ENCODE results near the gene PTPRD.
"Not testable (repeated sequence)": the region's sequence is repeated elsewhere in the genome, so short reads cannot be mapped to it uniquely, and the experiment has no call there.

Gene PTPRD

GRCh38 chr9:9441874-9442273, 1170.9 kb downstream of the PTPRD start:
- DNase-seq = not testable (repeated sequence)

DNA sequence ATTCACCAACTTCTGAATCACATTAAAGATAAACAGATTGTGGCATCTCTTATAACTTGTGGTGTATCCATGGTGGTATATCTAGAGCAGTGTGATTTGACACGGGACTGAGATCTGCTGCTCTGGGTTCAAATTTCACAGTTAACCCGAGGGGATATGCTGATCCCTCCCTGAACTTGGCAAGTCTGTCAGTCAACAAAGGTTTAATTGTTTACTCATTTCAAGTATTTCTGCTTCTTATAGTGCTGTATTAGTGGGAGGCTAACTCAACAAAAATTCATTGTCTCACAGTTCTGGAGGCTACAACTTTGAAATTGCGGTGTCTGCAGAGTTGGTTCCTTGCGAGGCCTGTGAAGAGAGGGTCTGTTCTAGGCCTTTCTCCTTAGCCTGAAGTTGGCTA, 1175.2 kb downstream of the PTPRD start:
- no peak for DNase-seq

GRCh38 chr9:9426454-9426853, 1186.3 kb downstream of the PTPRD start:
- DNase-seq = not testable (repeated sequence)

- DNase-seq = no peak
These were observed 1200.6 kb downstream of the PTPRD start for GRCh38 chr9:9412241-9412640.

DNA sequence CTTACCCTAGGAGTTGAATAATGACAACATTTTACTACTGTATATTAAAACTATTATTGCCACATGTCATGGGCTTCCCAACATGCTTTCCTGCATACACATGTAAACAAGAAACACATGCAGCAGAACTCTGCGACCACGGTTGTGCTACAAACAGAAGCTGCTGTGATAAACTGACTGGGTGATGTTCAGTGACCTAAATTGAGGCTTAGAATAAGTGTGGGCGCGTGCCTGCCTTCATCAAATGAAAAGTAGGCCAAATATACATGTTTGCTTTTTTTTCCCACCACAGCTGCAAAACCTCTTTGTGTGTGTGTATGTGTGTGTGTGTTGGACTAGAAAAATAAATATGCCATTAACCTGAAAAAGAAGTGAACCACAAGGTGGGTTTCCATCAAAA, 1202.1 kb downstream of the PTPRD start:
- DNase-seq = no peak

DNA sequence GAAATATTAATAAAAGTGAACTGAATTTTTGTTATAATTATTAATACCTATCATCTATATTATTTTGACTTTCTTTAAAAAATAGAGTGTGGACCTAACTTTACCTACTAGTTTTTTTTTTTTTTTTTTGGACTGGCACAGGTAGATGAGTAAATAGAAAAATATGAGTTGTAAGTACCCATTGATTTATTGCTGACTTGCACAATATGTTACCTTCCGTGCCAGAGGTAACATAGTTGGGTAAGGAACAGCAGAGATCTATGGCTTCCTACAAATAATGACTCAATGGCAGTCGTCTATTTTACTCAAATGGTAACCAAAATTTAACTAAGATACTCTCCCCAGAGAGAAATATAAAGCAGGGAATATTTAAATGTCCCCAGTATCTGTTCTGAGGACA, 1212.8 kb downstream of the PTPRD start:
- DNase-seq = no peak

DNA sequence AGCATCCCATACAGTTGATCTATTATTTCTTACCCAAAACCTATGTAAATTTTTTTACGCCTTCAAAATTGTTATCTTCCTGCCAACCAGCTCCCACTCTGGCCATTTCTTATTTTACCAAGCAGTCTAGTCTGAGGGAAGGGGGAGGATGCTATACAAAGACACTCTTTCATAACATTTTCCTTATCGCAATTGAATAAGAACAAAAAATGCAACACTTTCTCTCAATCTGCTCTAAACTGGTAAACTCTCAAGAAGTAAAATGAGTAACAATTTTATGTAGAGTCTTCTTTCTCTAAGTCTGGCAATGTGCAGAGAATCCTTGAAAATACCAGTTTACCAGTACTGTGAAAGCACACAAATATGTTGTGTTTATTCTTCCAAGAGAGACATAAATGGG, 1216.3 kb downstream of the PTPRD start:
- no peak for DNase-seq

GRCh38 chr9:9395539-9395938, 1217.3 kb downstream of the PTPRD start:
- no peak for DNase-seq

DNA sequence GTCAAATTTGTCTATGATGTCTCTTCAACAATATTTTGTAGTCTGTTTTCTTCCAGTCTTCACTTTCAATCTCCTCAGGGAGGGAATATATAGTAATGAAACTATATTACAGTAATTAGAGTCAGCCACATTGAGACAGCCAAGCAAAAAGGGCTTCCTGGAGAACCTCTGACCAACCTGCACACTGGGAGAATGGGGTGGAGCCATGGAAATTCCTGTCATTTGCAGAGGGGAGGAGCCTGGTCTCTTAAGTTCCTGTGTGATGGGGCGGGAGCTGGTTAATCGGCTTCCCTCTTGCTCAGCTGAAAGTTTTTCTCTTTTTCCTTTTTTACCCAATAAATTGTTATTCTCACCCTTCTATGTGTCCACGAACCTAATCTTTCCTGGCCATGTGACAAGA, 1220.0 kb downstream of the PTPRD start:
- DNase-seq = no peak

DNA sequence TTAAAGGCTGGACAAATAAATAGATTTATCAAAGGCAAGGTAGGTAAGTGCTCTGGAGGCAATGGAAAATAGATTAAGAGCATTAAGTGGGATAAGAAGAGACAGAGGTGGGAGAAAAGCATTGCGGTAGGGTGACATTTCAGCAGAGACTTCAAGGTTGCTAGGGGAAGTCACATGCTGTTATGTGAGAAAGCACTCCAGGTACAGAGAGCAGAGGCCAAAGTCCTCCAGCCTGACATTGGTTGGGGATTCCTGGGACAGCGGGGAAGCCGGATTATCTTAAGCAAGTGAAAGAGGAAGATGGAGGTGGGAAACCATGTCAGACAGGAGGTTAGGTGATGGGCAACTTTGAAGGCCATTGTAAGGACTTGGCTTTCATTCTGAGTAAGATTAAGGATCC, 1222.9 kb downstream of the PTPRD start:
- DNase-seq = no peak

DNA sequence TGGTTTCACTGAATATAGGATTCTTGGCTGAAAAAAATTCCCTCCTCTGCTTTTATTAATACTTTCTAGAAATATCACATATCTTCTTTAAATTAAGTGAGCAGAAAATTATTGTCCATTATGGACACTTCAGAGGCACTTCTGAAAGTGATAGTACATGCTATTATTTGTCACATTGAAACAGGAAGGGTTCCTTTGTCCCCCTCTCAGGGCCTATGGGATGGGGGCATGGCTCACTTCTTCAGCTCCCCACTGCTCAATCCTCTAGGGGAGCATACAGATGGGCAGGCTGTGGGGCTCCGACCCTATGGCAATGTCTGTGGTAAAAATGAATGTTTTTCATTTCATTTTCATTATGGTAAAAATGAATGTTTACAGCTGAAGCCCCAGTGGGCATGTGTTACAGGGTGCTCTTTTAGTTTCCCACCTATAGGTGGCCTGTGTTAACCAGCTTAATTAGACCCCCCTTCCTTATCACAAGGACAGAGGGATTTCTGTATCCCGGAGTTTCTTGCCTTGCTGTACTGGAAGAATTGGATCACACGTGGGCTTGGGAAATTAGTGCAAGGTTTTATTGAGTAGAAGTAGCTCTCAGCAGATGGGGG, 1225.2 kb downstream of the PTPRD start:
- DNase-seq = no peak

DNA sequence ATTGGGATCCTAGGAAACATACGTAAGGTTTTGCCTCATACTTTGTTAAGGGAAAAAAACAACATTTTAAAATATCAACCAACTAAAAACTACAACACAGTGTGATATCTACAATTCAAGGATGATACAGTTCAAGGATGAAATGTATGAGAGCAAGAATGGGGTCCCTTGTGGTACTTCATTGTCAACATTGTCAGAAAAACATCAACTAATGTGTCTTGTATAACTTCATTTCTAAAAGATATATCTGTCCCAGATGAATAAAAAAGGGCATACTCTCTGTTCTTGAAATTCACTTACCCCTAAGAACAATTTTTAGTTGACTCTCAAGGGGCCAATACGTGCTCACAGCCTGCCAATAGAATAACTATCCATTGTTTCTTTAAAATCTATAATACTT, 1250.5 kb downstream of the PTPRD start:
- DNase-seq = no peak

GRCh38 chr9:9352877-9353481, 1259.8 kb downstream of the PTPRD start:
- no peak for DNase-seq

DNA sequence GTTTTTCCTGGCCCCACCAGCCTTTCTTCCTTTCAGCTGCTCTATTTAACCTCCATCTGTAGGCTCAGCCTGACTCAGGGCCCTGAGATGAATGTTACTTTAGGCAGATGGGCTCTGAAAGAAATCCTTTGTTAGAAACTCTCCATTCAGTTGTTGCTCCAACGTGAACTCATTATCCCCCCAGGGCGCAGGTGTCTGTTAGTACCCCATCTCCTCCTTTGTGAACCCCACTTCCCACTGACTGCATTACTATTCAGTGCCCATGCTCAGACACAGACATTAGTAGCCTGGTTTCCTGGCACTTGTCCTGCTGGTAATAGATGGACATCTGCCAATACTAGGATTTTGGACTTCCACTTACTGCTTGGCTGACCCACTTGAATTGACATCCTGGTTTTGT, 1271.6 kb downstream of the PTPRD start:
- DNase-seq = no peak

GRCh38 chr9:9337129-9337528, 1275.7 kb downstream of the PTPRD start:
- DNase-seq = no peak

DNA sequence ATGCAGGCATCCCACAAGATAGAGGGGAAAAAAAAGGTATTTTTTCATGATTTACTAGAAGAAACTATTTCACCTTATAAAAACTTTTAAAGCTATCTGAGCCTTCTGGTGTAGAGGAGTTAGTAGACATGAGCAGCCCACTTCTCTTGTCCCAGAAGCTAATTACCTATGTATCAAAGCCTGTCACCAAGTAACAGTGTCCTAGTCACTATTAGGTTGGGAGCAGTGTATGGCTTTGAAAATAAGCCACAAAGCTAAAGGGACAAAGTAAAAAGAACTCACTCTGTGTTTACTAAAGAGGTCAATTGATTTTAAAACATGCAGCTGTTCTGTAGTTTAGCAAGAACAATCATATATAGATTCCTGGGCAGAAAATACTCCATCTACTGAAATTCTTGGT, 1286.1 kb downstream of the PTPRD start:
- DNase-seq = no peak

DNA sequence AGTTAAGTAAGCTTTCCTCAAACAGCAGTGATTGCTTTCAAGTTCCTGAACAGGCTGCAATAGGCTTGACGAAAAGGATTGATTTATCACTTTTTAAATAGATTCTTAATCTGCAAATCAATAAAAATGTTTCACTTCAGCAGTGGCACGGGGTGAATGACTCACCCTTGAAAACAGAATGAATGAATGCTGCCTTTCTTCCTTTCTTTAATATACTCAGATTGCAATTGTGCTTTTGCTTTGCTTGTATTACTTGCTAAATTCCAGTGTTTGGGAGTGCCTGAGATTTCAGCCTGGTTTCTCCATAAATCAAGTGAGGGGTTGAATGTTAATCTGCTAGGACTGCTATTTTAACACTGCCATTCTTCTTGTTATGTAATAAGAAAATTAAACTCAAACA, 1293.8 kb downstream of the PTPRD start:
- DNase-seq = no peak

DNA sequence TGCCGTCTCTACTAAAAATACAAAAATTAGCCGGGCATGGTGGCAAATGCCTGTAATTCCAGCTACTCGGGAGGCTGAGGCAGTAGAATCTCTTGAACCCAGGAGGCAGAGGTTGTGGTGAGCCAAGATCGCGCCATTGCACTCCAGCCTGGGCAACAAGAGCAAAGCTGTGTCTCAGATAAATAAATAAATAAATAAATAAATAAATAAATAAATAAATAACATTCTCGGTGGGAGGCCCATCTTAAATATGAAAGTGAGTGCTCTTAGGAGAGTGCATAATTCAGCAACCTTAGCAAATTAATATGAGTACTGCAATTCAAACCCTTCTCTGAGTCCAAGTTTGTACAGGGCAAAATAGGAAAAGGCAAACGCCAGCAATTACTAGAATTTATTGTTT, 1302.1 kb downstream of the PTPRD start:
- not testable (repeated sequence) for DNase-seq

DNA sequence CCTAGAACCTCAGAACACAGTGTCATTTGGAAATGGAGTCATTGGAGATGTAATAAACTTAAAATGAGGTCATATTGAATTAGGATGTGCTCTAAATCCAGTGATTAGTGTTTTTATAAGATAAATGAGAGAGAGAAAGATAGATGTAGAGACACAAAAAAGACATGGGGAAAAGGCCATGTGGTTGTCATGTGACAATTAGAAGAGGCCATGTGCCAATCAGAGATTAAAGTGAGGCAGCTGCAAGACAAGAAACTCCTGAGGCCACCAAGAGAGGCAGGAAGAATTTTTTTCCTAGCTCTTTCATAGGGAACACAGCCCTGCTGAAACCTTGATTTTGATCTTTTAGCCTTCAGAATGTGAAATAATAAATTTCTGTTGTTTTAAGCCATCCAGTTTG, 1307.2 kb downstream of the PTPRD start:
- no peak for DNase-seq

- no peak for DNase-seq
These were observed 1313.7 kb downstream of the PTPRD start for GRCh38 chr9:9299134-9299533.

GRCh38 chr9:9286001-9286400, 1326.8 kb downstream of the PTPRD start:
- no peak for DNase-seq

DNA sequence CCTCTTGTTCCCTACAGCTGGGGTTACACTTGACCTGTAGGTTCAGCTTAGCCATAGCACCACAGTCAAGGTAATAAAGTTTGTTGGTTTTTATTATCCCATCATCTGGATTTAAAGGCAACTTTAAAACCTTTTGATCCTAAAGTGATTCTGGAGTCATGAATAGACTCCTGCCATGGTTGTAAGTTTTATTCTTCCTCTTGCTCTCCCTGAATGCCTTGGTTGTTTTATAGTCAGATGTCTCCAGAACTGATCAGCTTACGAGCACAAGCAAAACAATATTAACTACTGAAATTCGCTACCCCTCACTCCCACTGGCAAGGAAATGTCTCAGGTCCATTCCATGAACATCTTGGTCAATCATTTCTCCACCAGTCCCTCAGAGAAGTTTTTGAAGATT, 1328.6 kb downstream of the PTPRD start:
- no peak for DNase-seq

GRCh38 chr9:9283159-9283986, 1329.4 kb downstream of the PTPRD start:
- DNase-seq = no peak

DNA sequence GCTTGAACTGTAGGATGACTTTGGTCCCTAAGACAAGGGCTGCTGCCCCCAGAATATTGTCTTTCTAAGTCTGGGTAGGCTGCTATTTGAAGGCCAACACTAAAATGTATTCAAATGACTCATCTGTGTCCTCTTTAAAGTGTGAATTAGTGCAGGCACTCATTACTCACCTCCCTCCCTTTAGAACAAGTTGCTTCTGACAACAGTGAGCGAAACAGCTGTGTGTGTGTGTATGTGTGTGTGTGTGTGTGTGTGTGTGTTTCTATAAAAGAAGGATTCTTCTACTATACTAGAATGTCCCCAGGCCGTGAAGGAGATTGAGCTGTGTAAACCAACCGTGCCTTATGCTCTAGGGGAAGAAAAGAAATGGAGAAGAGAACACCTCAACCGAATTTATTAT, 1337.2 kb downstream of the PTPRD start:
- no peak for DNase-seq

Measured in effector CD8-positive, alpha-beta T cell (primary cell).